Measurements from ENCODE around the gene ZNF618. TPM values are rescaled to one million over a fixed set of nuclear protein-coding genes. Genes with fewer than 3 reads are reported as not detected.

Gene ZNF618
- total RNA-seq, 1 donor: 13.6 TPM

- DNase-seq (ENCODE audit: low read depth): no peak
- no peak for TF ChIP-seq CTCF (IDR thresholded peaks at IDR 0.05; ENCODE audit: insufficient read depth, low read length)
- H3K4me3 ChIP-seq (ENCODE audit: low read depth, low read length): no peak overlapping the region
These were observed 24.2 kb upstream of the ZNF618 start for GRCh38 chr9:113851873-113852272.

- no peak overlapping the region for H3K4me3 ChIP-seq (ENCODE audit: low read depth, low read length)
- no peak for DNase-seq (ENCODE audit: low read depth)
- TF ChIP-seq CTCF (IDR thresholded peaks at IDR 0.05; ENCODE audit: insufficient read depth, low read length): peak; percentile 44
These were observed 22.8 kb upstream of the ZNF618 start for GRCh38 chr9:113853333-113853732.

- no peak overlapping the region for H3K4me3 ChIP-seq (ENCODE audit: low read depth, low read length)
- DNase-seq (ENCODE audit: low read depth): no peak
- no peak for TF ChIP-seq CTCF (IDR thresholded peaks at IDR 0.05; ENCODE audit: insufficient read depth, low read length)
These were observed 21.8 kb upstream of the ZNF618 start for GRCh38 chr9:113854310-113854709.

GRCh38 chr9:113857875-113858274 lies 18.2 kb upstream of the ZNF618 start:
- no peak for TF ChIP-seq CTCF (IDR thresholded peaks at IDR 0.05; ENCODE audit: insufficient read depth, low read length)
- H3K4me3 ChIP-seq (ENCODE audit: low read depth, low read length): no peak overlapping the region
- DNase-seq (ENCODE audit: low read depth): no peak

GRCh38 chr9:113858282-113858681 lies 17.8 kb upstream of the ZNF618 start:
- no peak for DNase-seq (ENCODE audit: low read depth)
- no peak overlapping the region for H3K4me3 ChIP-seq (ENCODE audit: low read depth, low read length)
- TF ChIP-seq CTCF (IDR thresholded peaks at IDR 0.05; ENCODE audit: insufficient read depth, low read length): no peak

GRCh38 chr9:113863345-113863744 lies 12.8 kb upstream of the ZNF618 start:
- TF ChIP-seq CTCF (IDR thresholded peaks at IDR 0.05; ENCODE audit: insufficient read depth, low read length): no peak
- H3K4me3 ChIP-seq (ENCODE audit: low read depth, low read length): no peak overlapping the region
- DNase-seq (ENCODE audit: low read depth): no peak

- no peak for TF ChIP-seq CTCF (IDR thresholded peaks at IDR 0.05; ENCODE audit: insufficient read depth, low read length)
- no peak overlapping the region for H3K4me3 ChIP-seq (ENCODE audit: low read depth, low read length)
- DNase-seq (ENCODE audit: low read depth): peak; percentile 48
These were observed 7.6 kb upstream of the ZNF618 start for GRCh38 chr9:113868501-113868900.

Measured in fibroblast of the aortic adventitia (primary cell).